HUES64 (cell line): Measurements from ENCODE around the gene EDRF1.

ENCODE experiments used
- H3K27ac ChIP-seq: 2 replicates; pipeline ENCODE4 v1.7.0; 2013; ENCODE audit warnings: low read depth, low read length, inconsistent platforms
- H3K27me3 ChIP-seq: 2 replicates; pipeline ENCODE4 v1.6.1; 2013; ENCODE audit warnings: mild to moderate bottlenecking, low read length; ENCODE audit not compliant: insufficient read depth
- H3K36me3 ChIP-seq: 2 replicates; pipeline ENCODE4 v1.6.1; 2013; ENCODE audit warnings: mild to moderate bottlenecking, low read length; ENCODE audit not compliant: insufficient read depth
- H3K4me1 ChIP-seq: 2 replicates; pipeline ENCODE4 v1.6.1; 2013; ENCODE audit warnings: mild to moderate bottlenecking, low read length, moderate library complexity; ENCODE audit not compliant: insufficient read depth
- H3K4me3 ChIP-seq: 2 replicates; pipeline ENCODE4 v1.5.1; 2013; ENCODE audit warnings: mild to moderate bottlenecking, low read length, moderate library complexity
- H3K9ac ChIP-seq: 2 replicates; pipeline ENCODE4 v1.6.1; 2013; ENCODE audit warnings: mild to moderate bottlenecking, low read depth, low read length
- H3K9me3 ChIP-seq: 2 replicates; pipeline ENCODE4 v1.6.1; 2013; ENCODE audit warnings: low read depth, low read length; ENCODE audit not compliant: insufficient read depth
- WGBS: fragments of 150-250, 120-280 bp; methylation state at CpG from one replicate; pipeline ENCODE4 v1.1.7; 2013; ENCODE audit warnings: missing lambda C conversion rate; 5-methylcytosine and 5-hydroxymethylcytosine counted together

Gene EDRF1

DNA sequence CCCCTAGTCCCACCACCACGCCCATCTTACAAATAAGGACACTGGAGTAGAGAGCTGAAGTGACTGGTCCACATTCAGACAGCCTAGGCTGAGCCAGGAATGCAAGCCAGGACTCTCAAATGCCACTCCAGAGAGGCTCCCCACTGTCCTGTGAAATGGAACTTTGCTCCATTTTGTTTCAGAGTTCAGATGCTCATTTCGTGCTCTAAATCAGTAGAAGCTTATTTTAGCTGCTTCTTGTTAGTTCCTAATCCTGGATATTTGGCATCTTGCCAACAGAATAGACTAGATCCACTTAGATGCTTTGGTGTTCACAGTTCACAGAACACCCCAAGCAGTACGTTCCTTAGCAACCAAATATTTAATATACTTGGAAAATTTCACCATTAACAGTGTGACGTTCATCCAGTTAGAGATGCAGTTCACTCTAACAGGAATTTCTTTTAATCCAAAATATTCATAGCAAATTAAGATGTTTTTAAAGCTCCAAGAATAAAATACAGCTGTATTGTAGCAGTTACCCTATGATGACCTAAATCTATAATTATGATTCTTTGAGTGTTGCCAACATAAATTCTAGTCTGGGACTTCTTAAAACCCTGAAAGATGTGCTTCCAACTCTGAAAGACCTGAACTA, 48.8 kb downstream of the EDRF1 start:
- Histone ChIP-seq H3K4me1 (no peaks in the 10 kb centered on the region), H3K27ac (no peak overlapping the region), H3K9me3 (no peaks in the 10 kb centered on the region), H3K4me3 (no peak overlapping the region), H3K36me3 (peaks cover 31% of the 10 kb centered on the region), H3K9ac (no peak overlapping the region), H3K27me3 (no peaks in the 10 kb centered on the region)
- 84% methylated on average over 4 of the region's 4 CpGs for WGBS

DNA sequence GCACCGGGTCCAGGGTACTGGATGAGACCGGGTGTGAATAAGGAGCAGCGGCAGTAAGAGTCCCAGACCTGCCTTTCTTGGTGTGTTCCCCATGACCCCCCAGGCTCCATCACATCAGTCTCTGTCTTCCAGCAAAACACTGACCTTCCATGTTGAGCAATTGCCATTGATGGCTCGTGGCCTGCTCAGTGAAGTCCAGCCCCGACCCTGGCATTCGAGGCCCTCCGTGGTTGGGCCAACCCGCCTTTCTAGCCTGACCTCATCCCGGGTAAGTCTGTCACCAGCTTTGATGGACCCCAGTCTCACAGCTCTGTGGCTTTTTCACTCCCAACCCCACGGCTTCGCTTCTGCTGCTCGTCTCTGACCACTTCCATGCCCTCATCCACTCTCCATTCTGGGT, 49.7 kb downstream of the EDRF1 start:
- no peak overlapping the region for H3K4me3 ChIP-seq
- H3K9me3 ChIP-seq = no peaks in the 10 kb centered on the region
- no peak overlapping the region for H3K27ac ChIP-seq
- H3K9ac ChIP-seq = no peak overlapping the region
- peaks cover 23% of the 10 kb centered on the region for H3K36me3 ChIP-seq
- no peaks in the 10 kb centered on the region for H3K27me3 ChIP-seq
- WGBS = 94% methylated on average over 12 of the region's 12 CpGs
- H3K4me1 ChIP-seq = no peaks in the 10 kb centered on the region

DNA sequence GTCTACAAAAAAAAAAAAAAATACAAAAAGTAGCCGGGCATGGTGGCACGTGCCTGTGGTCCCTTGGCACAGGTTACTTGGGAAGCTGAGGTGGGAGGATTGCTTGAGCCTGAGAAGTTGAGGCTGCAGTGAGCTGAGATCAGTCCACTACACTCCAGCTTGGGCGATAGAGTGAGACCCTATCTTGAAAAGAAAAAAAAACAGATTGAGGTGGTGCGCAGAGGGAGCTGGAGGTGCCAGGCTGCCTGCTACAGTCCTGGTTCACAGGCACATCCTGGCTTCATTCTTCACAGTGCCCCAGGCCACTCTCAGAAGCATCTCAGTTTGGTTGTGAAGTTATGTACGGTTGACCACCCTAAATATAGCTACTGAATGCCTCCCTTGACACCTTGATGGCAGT, 51.3 kb downstream of the EDRF1 start:
- WGBS = 95% methylated on average over 5 of the region's 5 CpGs
- no peak overlapping the region for H3K4me3 ChIP-seq
- no peaks in the 10 kb centered on the region for H3K9me3 ChIP-seq
- peaks cover 8% of the 10 kb centered on the region for H3K36me3 ChIP-seq
- no peaks in the 10 kb centered on the region for H3K27me3 ChIP-seq
- no peak overlapping the region for H3K9ac ChIP-seq
- H3K4me1 ChIP-seq = no peaks in the 10 kb centered on the region
- H3K27ac ChIP-seq = no peak overlapping the region

DNA sequence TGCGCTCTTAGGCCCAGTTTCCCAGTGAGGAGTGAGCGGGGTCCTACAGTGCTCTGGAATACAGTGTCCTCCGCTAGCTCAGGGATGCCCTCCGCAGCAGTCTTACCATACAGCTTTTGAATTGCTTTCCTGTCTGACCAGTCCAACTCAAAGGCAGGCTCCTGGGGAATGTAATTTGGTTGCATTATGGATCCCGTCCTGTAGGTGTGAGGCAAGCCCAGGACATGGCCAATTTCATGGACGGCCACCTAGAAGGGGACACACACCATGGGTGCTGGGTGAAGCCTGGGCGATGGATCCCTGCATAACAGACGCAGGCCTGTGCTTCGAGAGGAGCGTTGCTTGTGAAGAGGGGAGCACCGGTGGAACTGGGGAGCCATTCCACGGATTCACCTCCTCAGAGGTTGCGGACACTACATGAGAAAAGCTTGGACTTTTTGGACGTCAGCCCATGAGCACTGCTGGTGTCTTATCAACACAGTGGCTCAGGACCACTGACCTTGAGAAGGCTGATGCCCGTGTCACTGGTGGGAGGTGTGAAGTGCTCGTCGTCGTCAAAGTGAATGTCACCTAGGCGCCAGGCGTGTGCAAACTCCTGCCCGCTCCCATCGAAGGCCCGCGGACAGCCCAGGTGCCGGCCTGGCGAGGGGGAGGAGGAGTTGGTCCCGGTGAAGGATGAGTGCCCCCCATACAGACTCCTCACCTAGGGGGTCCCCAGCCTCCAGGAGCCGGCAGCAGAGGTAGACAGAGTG, 52.8 kb downstream of the EDRF1 start:
- Histone ChIP-seq H3K4me3 (no peak overlapping the region), H3K9ac (no peak overlapping the region), H3K4me1 (no peaks in the 10 kb centered on the region), H3K27me3 (no peaks in the 10 kb centered on the region), H3K36me3 (no peaks in the 10 kb centered on the region), H3K9me3 (no peaks in the 10 kb centered on the region), H3K27ac (no peak overlapping the region)
- WGBS = 94% methylated on average over 28 of the region's 28 CpGs

DNA sequence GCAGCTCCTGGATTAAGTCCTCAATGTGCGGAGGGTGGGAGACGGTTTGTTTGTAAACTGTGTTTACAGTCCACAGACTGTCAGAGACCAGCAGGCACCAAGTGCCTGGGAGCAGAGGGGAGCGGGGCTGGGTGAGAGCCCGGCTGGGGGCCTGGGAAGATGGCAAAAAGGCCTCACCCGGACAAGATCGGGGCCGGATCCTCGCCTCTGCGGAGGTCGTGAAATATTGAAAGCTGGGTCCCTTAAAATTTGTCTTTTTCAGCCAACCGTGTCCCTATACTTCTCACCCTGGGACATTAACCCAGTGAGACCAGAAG, 53.3 kb downstream of the EDRF1 start:
- no peak overlapping the region for H3K27ac ChIP-seq
- H3K9me3 ChIP-seq = no peaks in the 10 kb centered on the region
- WGBS = 94% methylated on average over 11 of the region's 11 CpGs
- no peaks in the 10 kb centered on the region for H3K4me1 ChIP-seq
- no peak overlapping the region for H3K9ac ChIP-seq
- H3K4me3 ChIP-seq = no peak overlapping the region
- no peaks in the 10 kb centered on the region for H3K36me3 ChIP-seq
- H3K27me3 ChIP-seq = no peaks in the 10 kb centered on the region

DNA sequence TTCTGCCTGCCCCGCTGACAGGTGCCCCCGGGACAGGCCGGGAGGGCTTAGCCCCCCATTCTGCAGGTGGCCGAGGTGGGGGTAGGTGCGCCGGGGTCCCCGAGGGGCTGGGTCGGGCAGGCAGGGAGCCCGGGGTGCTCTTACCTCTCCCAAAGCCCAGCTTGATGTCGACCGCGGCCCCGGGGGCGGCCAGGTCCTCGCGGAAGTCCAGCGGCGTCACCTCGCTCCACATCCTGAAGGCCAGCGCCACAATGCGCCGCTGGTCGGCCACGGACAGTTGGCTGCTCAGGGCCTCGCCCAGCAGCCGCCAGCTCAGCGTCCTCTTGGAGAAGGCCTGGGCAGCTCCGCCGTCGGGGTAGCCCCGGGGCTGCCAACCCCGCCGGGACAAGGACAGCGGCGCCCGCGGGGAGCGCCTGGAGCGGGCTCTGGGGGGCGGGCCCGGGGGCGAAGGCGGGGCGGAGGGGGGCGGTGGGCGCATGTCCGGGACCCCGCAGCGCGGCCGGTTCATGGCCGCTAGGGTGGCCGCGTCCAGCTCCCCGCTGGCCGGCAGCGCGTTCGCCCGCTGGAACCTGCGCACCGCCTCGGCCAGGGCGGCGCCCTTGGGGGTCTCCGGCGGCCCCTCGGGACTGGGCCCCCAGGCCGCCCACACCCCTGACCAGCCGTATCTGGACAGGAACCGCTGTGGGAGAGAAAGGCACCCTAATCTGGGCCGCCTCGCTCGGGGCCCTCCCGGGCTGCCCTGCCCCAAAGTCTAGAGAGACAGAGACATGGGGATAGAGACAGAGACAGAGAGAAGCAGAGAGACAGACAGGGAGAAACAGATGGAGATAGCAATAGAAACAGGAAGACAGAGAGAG, 54.4 kb downstream of the EDRF1 start:
- Histone ChIP-seq H3K36me3 (no peaks in the 10 kb centered on the region), H3K9me3 (no peaks in the 10 kb centered on the region), H3K27ac (no peak overlapping the region), H3K4me1 (no peaks in the 10 kb centered on the region), H3K9ac (no peak overlapping the region), H3K4me3 (no peak overlapping the region), H3K27me3 (no peaks in the 10 kb centered on the region)
- 95% methylated on average over 75 of the region's 75 CpGs for WGBS

GRCh38 chr10:125774581-125775191, 55.2 kb downstream of the EDRF1 start:
- Histone ChIP-seq H3K9ac (no peak overlapping the region), H3K4me1 (no peaks in the 10 kb centered on the region), H3K36me3 (no peaks in the 10 kb centered on the region), H3K27ac (no peak overlapping the region), H3K27me3 (no peaks in the 10 kb centered on the region), H3K4me3 (no peak overlapping the region), H3K9me3 (no peaks in the 10 kb centered on the region)
- 95% methylated on average over 32 of the region's 32 CpGs for WGBS

DNA sequence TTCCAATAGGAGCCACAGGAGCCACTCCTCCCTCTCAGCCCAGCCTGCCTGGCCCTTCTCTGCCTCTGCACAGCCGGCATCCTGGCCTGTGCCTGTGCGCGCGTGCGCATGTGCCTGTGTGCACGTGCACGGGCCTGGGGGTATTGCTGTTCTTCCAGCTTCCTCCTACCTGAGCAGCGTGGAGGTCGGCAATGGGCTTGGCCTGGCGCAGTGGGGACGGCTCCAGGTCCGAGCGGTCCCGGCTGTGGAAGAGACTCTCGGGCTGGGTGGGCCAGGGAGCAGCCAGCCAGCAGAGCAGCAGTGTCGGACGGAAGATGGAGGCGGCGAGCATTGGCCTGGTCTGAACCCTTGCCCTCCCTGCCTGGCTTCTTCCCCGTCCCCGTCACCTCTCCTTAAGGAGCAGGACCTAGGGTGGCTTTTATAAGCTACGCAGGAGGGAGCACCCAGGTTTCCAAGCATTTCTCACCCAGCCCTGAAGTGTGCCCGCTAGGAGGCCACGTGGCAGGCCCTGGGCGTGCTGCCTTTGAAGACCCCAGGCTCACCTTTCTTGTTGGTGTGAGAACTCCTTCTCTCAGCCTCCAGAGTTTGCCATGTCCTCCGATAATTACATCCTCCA, 56.1 kb downstream of the EDRF1 start, which contains the start of gene MMP21:
MMP21 (minus strand) TSS at position 331 of the 616 bp plus-strand sequence; CDS start at position 331, 0 bp downstream.
- H3K36me3 ChIP-seq = no peaks in the 10 kb centered on the region
- no peaks in the 10 kb centered on the region for H3K27me3 ChIP-seq
- 96% methylated on average over 26 of the region's 26 CpGs for WGBS
- no peaks in the 10 kb centered on the region for H3K9me3 ChIP-seq
- no peak within 1 kb of the TSS for H3K27ac ChIP-seq
- H3K4me3 ChIP-seq = no peak within 1 kb of the TSS
- H3K4me1 ChIP-seq = no peaks in the 10 kb centered on the region
- no peak within 1 kb of the TSS for H3K9ac ChIP-seq

GRCh38 chr10:125777806-125778205, 58.3 kb downstream of the EDRF1 start:
- no peak overlapping the region for H3K4me3 ChIP-seq
- no peaks in the 10 kb centered on the region for H3K9me3 ChIP-seq
- H3K27ac ChIP-seq = no peak overlapping the region
- H3K9ac ChIP-seq = no peak overlapping the region
- WGBS = 95% methylated on average over 9 of the region's 9 CpGs
- H3K27me3 ChIP-seq = no peaks in the 10 kb centered on the region
- no peaks in the 10 kb centered on the region for H3K4me1 ChIP-seq
- H3K36me3 ChIP-seq = no peaks in the 10 kb centered on the region

- Histone ChIP-seq H3K9me3 (no peaks in the 10 kb centered on the region), H3K9ac (no peak overlapping the region), H3K4me3 (no peak overlapping the region), H3K27me3 (no peaks in the 10 kb centered on the region), H3K36me3 (no peaks in the 10 kb centered on the region), H3K27ac (no peak overlapping the region), H3K4me1 (no peaks in the 10 kb centered on the region)
- 73% methylated on average over 4 of the region's 5 CpGs for WGBS
Observed at GRCh38 chr10:125778556-125778955, 59.0 kb downstream of the EDRF1 start.
